Colonic mucosa (tissue), 4 donors: ENCODE measurements around the gene NRK. TPM values are rescaled to one million over a fixed set of nuclear protein-coding genes. Genes with fewer than 3 reads are reported as not detected.

ENCODE experiments used
- DNase-seq: peaks from one replicate; pipeline ENCODE4 v3.0.0-alpha.2; 2020
- H3K27ac ChIP-seq: fragments of 200-600 bp; one replicate; pipeline ENCODE4 v1.8.0; 2021
- H3K27me3 ChIP-seq: fragments of 200-600 bp; one replicate; pipeline ENCODE4 v1.8.0; 2021
- H3K36me3 ChIP-seq: fragments of 200-600 bp; one replicate; pipeline ENCODE4 v1.8.0; 2021
- H3K4me1 ChIP-seq: fragments of 200-600 bp; one replicate; pipeline ENCODE4 v1.8.0; 2021; ENCODE audit warnings: mild to moderate bottlenecking
- H3K4me3 ChIP-seq: fragments of 200-600 bp; one replicate; pipeline ENCODE4 v1.8.0; 2021
- H3K9ac ChIP-seq, 2 donors: one replicate each; pipeline ENCODE4 v1.7.0; 2013; ENCODE audit warnings: control low read depth in 2 of 2, low read depth in 2 of 2, low read length in 2 of 2
- H3K9me3 ChIP-seq: fragments of 200-600 bp; one replicate; pipeline ENCODE4 v1.8.0; 2021
- CTCF ChIP-seq: fragments of 200-600 bp; IDR thresholded peaks from one replicate; pipeline ENCODE4 v1.8.0; 2022; ENCODE audit warnings: antibody characterized with exemption, mild to moderate bottlenecking
- intact Hi-C: fragments of 100-400 bp; cut with DNase I; formaldehyde crosslinking; loops from one replicate; pipeline ENCODE4 v1.14.1; 2022
- total RNA-seq, 2 donors: library from RNA; stranded (reverse); fragmentation: NEBNext Ultra II Directional in 1 of 2; extraction: Animal tissue kit (Norgen Biotek cat#: 25700) in 1 of 2; gene quantifications; one replicate each; pipeline ENCODE4 v1.2.1, GENCODE V29; 2021
- donor health status: healthy.
- donor health status: DM: no; HTN: no; CAD: no.
- donor health status: DM: no; HTN: no; CAD: no.

Gene NRK
- total RNA-seq, 2 donors from 2014 or later = 0.27 to 0.30 TPM

GRCh38 chrX:105872941-105873340 lies 50.6 kb downstream of the NRK start:
- H3K4me3 ChIP-seq = no peak overlapping the region
- H3K27ac ChIP-seq = no peak overlapping the region
- H3K4me1 ChIP-seq = no peaks in the 10 kb centered on the region
- no peak overlapping the region for H3K9ac ChIP-seq
- TF ChIP-seq CTCF = no peak
- intact Hi-C loops = loop anchor here (10.0 kb wide), 1 partner anchor 522 kb away; no protein-coding TSS in a partner anchor
- no peak for DNase-seq
- no peaks in the 10 kb centered on the region for H3K36me3 ChIP-seq
- H3K27me3 ChIP-seq = no peaks in the 10 kb centered on the region
- H3K9me3 ChIP-seq = no peaks in the 10 kb centered on the region

- intact Hi-C loops = loop anchor here (10.0 kb wide), 1 partner anchor 520 kb away; no protein-coding TSS in a partner anchor
- no peak for TF ChIP-seq CTCF
- DNase-seq = no peak
- H3K27ac ChIP-seq = no peak overlapping the region
- H3K4me1 ChIP-seq = no peaks in the 10 kb centered on the region
- H3K36me3 ChIP-seq = no peaks in the 10 kb centered on the region
- no peaks in the 10 kb centered on the region for H3K27me3 ChIP-seq
- H3K9ac ChIP-seq = no peak overlapping the region
- no peaks in the 10 kb centered on the region for H3K9me3 ChIP-seq
- no peak overlapping the region for H3K4me3 ChIP-seq
These were observed 52.5 kb downstream of the NRK start for GRCh38 chrX:105874790-105875189.

- H3K27me3 ChIP-seq = no peaks in the 10 kb centered on the region
- intact Hi-C loops = loop anchor here (10.0 kb wide), 1 partner anchor 518 kb away; no protein-coding TSS in a partner anchor
- no peaks in the 10 kb centered on the region for H3K4me1 ChIP-seq
- no peak overlapping the region for H3K4me3 ChIP-seq
- DNase-seq = no peak
- H3K27ac ChIP-seq = no peak overlapping the region
- peak; percentile 20 for TF ChIP-seq CTCF
- H3K9ac ChIP-seq = no peak overlapping the region
- no peaks in the 10 kb centered on the region for H3K36me3 ChIP-seq
- H3K9me3 ChIP-seq = no peaks in the 10 kb centered on the region
These were observed 54.3 kb downstream of the NRK start for GRCh38 chrX:105876658-105877057.

- Histone ChIP-seq H3K4me1 (no peaks in the 10 kb centered on the region), H3K27ac (no peak overlapping the region), H3K36me3 (no peaks in the 10 kb centered on the region), H3K27me3 (no peaks in the 10 kb centered on the region), H3K9ac (no peak overlapping the region), H3K4me3 (no peak overlapping the region), H3K9me3 (no peaks in the 10 kb centered on the region)
- TF ChIP-seq CTCF = no peak
- no peak for DNase-seq
- intact Hi-C loops = no loop called here
These were observed 58.2 kb downstream of the NRK start for GRCh38 chrX:105880491-105880890.

GRCh38 chrX:105882581-105883275 lies 60.4 kb downstream of the NRK start:
- no peak overlapping the region for H3K4me3 ChIP-seq
- intact Hi-C loops = no loop called here
- H3K27ac ChIP-seq = no peak overlapping the region
- H3K9me3 ChIP-seq = no peaks in the 10 kb centered on the region
- no peaks in the 10 kb centered on the region for H3K4me1 ChIP-seq
- no peak for TF ChIP-seq CTCF
- H3K9ac ChIP-seq = no peak overlapping the region
- no peaks in the 10 kb centered on the region for H3K27me3 ChIP-seq
- H3K36me3 ChIP-seq = no peaks in the 10 kb centered on the region
- no peak for DNase-seq
